ENCODE results near the gene STRA8. TPM values are rescaled to one million over a fixed set of nuclear protein-coding genes. Genes with fewer than 3 reads are reported as not detected.
A peak's percentile ranks its signal among the peaks of the same experiment; 100 is the strongest.

The STRA8 gene
- total RNA-seq, 1 donor from 2014 or later, result not detected

GRCh38 chr7:135270577-135271254 is 37.1 kb downstream of the STRA8 start:
- DNase-seq, result no peak

- no peak for DNase-seq
Observed at GRCh38 chr7:135271255-135271615, 37.6 kb downstream of the STRA8 start.

GRCh38 chr7:135272303-135272702 is 38.7 kb downstream of the STRA8 start:
- DNase-seq, result no peak

DNA sequence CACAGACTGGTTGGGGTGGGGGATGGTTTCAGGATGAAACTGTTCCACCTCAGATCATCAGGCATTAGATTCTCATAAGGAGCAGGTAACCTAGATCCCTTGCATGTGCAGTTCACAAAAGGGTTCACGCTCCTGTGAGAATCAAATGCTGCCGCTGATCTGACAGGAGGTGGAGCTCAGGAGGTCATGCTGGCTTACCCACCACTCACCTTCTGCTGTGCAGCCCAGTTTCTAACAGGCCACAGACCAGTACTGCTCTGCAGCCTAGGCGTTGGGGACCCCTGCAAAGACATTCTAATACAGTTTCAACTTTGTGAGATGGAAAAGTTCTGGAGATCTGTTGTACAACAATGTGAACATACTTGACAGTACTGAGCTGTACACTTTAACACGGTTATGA is 39.9 kb downstream of the STRA8 start:
- no peak for DNase-seq

DNA sequence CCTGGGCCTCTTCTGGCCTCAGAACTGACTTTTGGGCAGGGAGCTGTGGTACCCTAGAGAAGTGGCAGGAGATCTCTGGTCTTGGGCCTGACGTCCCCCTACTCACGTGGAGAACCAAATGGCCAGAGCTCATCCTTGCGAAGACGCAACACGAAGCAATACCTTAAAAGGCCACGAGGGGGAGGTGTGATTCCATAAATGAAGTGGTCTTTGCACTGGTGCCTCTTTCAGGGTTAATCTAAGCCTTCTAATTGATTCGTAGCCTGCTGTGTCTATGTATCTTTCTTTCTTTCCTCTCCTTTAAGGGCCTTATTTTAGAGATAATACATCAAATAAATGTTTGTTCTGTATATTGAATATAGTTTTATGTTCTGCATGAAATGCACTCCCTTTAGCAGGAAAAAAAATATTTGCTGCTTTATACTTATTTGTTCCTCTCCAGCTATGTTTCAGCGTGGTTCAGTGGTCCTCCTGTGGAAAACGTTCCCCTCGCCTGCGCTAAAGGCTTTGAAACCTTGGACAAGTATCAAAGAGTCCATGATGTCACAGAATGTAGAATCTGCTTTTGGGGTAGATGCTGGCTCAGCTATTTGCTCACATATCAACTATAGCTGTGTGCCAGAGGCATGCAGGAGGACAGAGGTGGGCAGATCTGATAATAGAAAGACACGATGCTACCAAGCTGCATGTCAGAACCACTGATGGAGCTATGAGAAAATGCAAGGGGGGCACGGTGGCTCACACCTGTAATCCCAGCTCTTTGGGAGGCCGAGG is 41.0 kb downstream of the STRA8 start:
- peak; percentile 91 for DNase-seq

GRCh38 chr7:135275971-135276580 is 42.4 kb downstream of the STRA8 start:
- DNase-seq, result no peak

GRCh38 chr7:135277161-135277560 is 43.5 kb downstream of the STRA8 start:
- DNase-seq, result no peak

GRCh38 chr7:135281363-135281949 is 47.8 kb downstream of the STRA8 start:
- peak; percentile 94 for DNase-seq

GRCh38 chr7:135282561-135283254 is 49.1 kb downstream of the STRA8 start:
- peak; percentile 38 for DNase-seq

GRCh38 chr7:135283959-135284638 is 50.5 kb downstream of the STRA8 start:
- no peak for DNase-seq

GRCh38 chr7:135285547-135286233 is 52.1 kb downstream of the STRA8 start:
- DNase-seq, result no peak

GRCh38 chr7:135286876-135287275 is 53.2 kb downstream of the STRA8 start:
- DNase-seq, result no peak

GRCh38 chr7:135290594-135290993 is 57.0 kb downstream of the STRA8 start:
- DNase-seq, result no peak

DNA sequence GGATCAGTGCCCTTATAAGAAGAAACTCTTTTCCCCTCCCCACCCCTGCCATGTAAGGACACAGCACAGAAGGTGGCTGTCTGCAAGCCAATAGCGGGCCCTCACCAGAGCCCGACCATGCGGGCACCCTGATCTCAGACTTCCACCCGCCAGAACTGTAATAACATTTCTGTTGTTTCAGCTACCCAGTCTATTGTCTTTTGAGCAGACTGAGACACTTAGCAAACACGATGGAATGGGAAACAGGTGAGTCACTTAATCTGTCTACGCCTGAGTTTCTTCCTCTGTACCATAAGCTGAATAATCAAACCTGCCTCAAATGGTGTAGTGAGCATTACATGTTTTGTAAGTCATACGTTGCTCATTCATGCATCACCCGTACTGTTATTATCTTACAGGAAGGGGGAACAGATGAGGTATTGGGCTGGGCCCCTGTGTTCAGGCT is 58.2 kb downstream of the STRA8 start:
- peak; percentile 95 for DNase-seq

DNA sequence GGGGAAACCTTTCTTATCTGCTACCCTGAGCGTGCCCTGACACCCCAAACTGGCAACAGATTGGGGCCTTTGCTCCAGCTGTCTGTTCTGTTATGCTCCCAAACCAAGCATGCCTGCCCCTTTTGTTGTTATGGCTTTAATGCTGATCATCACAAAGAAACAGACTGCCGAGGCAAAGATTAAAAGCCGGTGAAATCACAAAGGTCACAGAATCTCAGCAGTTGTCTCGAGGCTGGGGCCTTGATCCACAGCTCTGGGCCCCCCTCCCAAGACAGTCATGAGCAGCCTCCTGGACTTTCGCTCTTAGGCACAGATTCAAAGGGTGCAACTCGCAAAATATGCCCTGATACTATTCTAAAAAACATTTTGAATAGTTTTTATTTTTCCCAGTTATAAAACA is 65.6 kb downstream of the STRA8 start:
- no peak for DNase-seq

DNA sequence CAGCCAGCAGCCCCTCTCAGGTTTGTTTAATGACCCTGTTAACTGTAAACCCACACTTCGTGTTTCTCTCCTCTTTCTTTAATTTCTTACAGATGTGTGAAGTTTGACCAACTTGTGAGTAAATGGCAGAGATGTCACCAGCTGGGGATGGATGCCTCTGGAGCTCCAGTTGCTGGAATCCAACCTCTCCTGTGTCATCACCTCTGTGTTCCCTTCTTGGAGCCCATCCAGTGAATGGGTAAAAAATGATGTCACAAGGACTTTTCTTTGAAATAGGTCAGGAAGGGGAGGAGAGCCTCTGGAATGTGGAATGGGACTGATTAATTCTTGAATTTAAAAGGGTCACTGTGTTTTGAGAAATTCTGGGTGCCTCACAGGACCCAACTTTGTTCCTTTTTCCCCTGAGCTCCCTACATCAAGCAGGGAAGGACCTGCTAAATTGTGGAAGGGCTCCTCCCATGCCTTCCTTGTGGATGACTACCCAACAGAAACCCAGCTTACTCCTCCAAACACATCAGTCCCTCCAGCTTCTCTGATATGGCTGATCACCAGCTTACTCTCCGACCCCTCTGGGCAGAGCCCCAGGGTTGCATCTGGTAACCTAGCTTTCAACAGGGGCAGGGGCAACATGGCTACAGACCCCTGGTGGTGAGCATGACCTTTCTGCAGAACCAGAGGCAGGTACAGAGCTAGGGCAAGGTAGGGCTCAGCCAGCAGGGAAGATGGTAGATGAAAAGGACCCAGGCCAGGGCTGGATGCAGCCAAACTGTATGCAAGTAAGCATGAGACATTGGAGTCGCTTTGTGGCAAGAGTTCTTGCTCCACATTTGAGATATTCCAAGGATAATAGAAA is 67.5 kb downstream of the STRA8 start:
- no peak for DNase-seq

All from dermis blood vessel endothelial cell (primary cell).